NCI-H1092 treated with DMSO at 0.1 percent for 48 hours (cell line): ENCODE data around the gene NFKBIL1.
A peak's percentile ranks its signal among the peaks of the same experiment; 100 is the strongest.
"Not testable (repeated sequence)": the region's sequence is repeated elsewhere in the genome, so short reads cannot be mapped to it uniquely, and the experiment has no call there.

ENCODE experiments used
- DNase-seq: peaks from one replicate; lab custom pipeline; 2025; lab: John Stamatoyannopoulos, UW

NFKBIL1 gene

GRCh38 chr6:31580807-31581433 lies 33.5 kb downstream of the NFKBIL1 start:
- DNase-seq = peak; percentile 31

DNA sequence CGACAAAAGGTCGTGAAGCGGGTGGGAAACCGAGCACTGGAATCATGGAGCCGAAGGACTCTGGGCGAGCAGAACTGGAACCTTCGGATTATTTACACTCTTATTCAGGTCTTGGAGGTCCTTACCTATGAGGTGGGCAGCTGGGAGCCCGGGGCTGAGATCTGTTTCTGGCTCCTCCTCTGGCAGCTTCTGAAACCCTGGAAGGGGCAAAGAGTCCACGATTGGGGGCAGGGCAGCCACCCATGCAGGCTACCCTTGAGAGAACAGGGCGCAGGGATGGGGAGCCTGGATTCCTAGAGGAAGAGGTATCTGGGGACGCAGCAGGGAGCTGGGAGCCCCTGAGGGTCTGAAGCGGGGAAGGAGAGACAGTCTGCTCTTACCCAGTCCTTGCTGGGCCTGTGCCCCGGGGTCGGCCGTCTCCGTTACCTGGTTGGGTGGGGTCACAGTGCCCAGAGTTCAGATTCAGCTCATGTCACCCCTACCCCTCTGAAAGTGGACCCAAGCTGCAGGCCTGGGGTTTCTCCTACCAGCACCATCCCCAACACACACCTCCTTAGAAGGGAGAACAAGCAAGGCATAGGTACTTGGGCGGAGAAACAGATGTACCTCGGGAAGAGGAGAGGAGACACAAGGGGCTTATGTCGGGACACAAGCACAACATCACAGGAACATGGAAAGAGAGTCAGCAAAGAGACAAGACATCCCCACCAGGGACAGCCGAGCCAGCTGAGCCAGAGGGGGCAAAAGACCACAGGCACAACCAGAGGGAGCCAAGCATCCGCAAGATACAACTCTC lies 34.2 kb downstream of the NFKBIL1 start:
- no peak for DNase-seq

- DNase-seq = no peak
Observed at GRCh38 chr6:31582230-31582643, 34.8 kb downstream of the NFKBIL1 start, which contains the start of gene LTB. Gene LTB (minus strand): TSS chr6:31582424. CDS start chr6:31582417, 7 bp downstream.

DNA sequence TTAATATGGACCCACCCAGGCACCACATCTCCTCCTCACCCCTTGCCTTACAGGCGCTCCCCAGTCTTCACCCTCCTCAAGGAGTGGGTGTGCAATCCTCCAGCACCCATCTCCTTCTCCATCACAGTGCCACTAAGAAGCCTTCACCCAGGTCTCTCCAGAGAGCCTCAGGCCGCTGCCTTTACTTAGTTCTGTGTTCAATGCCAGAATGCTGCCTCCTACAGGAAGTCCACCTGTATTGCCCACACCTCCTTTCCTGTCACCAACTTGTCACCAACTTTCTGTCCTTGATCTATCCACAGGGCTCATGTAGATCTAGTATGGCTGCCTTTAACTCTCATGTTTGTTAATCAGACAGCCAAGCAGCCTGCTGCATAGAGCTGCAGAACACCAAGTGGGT lies 38.1 kb downstream of the NFKBIL1 start:
- DNase-seq = no peak

- no peak for DNase-seq
Observed at GRCh38 chr6:31586008-31586407, 38.6 kb downstream of the NFKBIL1 start, which contains the start of gene LST1. Gene LST1 (plus strand): TSS chr6:31586277. CDS start chr6:31587300, 1,023 bp downstream.

DNA sequence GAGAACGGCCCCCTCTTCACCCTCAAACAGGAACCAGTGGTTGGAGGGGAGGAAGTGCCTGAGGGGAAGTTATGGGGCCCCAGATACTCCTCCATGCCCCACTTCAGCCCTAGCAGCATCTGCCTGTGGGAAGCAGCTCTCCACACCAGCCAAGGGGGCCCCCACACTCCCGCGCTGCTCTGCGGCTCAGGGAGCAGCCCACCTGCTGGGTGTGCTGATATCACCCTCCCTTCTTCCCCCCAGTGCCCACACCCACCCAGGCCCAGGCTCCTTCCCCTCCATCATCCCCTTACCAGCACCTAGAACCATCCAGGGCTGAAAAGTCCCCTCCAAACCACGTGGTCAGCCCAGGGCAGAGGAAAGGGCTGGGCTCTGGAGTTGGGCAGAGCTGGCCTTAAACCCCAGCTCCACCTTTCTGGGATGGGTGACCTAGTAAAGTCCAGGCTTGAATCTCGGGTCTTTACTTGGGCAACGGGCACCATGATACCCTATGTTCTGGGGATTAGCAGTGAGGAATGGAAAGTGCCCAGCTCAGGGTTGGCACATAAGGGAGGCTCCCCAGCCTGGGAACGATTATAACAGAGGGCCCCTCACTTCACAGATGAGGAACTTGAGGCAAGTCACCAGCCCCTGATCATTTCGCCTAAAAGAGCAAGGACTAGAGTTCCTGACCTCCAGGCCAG lies 39.3 kb downstream of the NFKBIL1 start:
- DNase-seq = no peak

DNA sequence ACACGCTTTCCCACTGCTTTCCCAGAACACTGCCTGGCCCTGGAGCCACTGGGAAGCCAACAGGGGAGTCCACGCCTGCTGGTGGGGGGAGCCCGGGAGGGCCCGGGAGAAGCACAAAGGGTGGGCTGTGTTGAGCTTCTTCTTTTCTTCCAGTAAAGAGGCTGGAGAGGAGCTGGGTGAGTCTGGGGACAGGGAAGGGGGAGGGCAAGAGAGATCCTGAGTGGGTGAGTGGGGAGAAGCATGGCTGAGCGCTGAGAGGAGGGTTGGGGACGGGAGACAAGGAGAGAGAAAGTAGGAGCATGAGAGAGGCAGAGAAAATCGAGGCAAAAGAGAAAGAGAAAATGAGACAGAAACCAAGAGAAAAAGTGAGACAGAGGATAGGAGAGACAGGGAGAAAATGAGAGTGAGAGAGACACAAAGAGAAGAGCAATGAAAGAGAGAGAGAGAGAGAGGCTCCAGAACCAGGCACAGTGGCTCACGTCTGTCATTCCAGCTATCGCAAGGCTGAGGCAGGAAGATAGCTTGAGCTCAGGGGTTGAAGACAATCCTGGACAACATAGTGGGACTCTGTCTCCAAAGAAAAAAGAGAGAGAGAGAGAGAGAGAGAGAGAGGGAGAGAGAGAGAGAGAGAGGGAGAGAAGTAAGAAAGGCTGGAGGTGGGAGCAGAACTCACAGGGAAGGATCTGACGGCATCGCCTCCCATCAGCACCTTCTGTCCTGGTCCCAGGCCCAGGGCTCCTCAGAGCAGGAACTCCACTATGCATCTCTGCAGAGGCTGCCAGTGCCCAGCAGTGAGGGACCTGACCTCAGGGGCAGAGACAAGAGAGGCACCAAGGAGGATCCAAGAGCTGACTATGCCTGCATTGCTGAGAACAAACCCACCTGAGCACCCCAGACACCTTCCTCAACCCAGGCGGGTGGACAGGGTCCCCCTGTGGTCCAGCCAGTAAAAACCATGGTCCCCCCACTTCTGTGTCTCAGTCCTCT lies 40.7 kb downstream of the NFKBIL1 start:
- no peak for DNase-seq

GRCh38 chr6:31588871-31589650 lies 41.7 kb downstream of the NFKBIL1 start:
- DNase-seq = no peak

- DNase-seq = not testable (repeated sequence)
Observed at GRCh38 chr6:31590691-31591090, 43.3 kb downstream of the NFKBIL1 start.

DNA sequence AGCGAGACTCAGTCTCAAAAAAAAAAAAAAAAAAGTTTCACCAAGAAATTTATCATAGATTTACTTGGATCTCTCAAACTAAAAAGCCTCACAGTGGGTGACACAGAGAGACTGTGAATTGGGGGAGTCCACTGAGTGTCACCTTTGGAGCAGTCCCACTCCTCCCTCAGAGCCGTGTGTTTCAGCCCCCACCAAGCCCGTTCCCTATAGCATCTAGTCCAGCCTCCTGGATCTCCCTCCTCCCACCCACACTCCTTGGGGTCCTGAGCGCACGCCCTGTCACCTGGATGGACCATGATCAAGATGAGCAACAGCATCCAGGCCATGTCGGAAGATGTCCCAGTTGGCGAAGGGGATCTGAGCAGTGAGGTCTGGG lies 45.0 kb downstream of the NFKBIL1 start:
- no peak for DNase-seq

DNA sequence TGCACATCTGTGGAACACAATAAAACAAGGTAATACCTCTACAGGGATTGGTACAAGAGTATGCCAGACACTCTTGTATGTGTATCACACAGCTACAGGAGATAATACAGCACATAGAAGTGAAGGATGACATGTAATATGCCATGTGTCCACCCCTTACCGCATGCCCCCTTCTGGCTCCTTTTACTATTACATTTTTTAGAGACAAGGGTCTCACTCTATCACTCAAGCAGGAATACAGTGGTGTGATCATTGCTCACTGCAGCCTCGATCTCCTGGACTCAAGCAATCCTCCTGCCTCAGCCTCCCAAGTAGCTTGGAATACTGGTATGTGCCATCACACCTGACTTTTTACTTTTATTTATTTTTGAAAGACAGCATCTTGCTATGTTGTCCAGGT lies 49.6 kb downstream of the NFKBIL1 start:
- peak; percentile 29 for DNase-seq

- no peak for DNase-seq
Observed at GRCh38 chr6:31607317-31607716, 59.9 kb downstream of the NFKBIL1 start.
